Measurements from ENCODE around the gene SPATA31D1. TPM values are rescaled to one million over a fixed set of nuclear protein-coding genes. Genes with fewer than 3 reads are reported as not detected.

Gene SPATA31D1
- total RNA-seq, 1 experiment from 2014 or later = not detected

DNA sequence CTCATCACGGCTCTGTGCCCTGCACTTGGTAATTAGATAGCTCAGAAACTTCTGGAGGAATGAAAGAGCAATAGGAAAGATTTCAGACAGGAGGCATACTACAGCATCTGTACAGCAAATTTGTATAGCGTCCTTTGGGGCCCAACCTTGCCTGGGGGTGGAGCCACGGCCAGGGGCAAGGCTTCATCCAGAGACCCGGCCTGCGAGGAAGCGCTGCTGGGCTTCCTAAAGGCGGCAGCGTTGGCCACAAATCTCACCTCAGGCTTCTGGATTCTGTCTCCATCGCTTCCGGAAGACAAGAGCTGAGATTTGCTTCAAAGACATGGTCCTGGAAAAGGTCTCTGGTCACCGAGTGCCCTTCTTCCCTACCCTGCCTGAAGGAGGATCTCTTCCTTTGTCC, 12.2 kb upstream of the SPATA31D1 start:
- ATAC-seq = no peak
- POLR2A ChIA-PET = no interaction called here
- DNase-seq (ENCODE audit: low read depth, low spot score) = no peak

DNA sequence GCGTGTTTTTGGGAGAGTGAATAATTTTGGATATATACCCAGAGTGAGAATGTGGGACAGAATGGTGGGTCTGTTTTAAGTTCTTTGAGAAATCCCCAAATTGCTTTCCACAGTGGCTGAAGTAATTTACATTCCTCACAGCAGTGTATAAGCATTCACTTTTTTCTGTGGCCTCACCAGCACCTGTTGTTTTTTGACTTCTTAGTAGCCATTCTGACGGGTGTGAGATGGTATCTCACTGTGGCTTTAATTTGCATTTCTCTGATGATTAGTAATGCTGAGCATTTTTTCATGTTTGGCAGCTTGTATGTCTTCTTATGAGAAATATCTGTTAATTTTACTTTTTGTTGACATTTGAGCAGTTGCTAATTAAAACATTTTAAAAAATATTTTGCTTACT, 9.4 kb upstream of the SPATA31D1 start:
- Histone ChIP-seq H3K9ac (ENCODE audit: low read length) (no peak overlapping the region), H3K79me2 (ENCODE audit: insufficient read depth, low read length) (no peaks in the 10 kb centered on the region), H3K4me3 (replicated peaks in 1 of 2; ENCODE audit: low read depth in 1 of 2, low read length in 2 of 2) (no peak overlapping the region), H3K27ac (ENCODE audit: low read depth, low read length) (no peak overlapping the region), H3K36me3 (ENCODE audit: control insufficient read depth in 1 of 2, insufficient read depth in 2 of 2, low read length in 2 of 2) (no peaks in the 10 kb centered on the region), H3K9me2 (ENCODE audit: insufficient read depth) (no peaks in the 10 kb centered on the region), H3K4me2 (ENCODE audit: low read length) (no peak overlapping the region), H4K20me1 (ENCODE audit: insufficient read depth) (no peaks in the 10 kb centered on the region), H3K9me3 (ENCODE audit: control insufficient read depth in 1 of 2, insufficient read depth in 1 of 2, low read depth in 1 of 2, low read length in 2 of 2) (no peaks in the 10 kb centered on the region), H3K4me1 (ENCODE audit: control insufficient read depth in 1 of 2, insufficient read depth in 2 of 2, low read length in 2 of 2) (no peaks in the 10 kb centered on the region), H2AFZ (ENCODE audit: low read depth, low read length, poor library complexity, severe bottlenecking) (no peak overlapping the region), H3K27me3 (ENCODE audit: insufficient read depth, low read length) (no peaks in the 10 kb centered on the region)
- CTCF ChIA-PET = no interaction called here
- no TSS peak for BruUV-seq (replicated peaks)
- POLR2A ChIA-PET = no interaction called here
- RAD21 ChIA-PET (ENCODE audit: low non-redundant PET in 1 of 2, low total read pairs in 2 of 2, uncharacterized antibody in 2 of 2, unreplicated experiment in 2 of 2) = no interaction called here
- intact Hi-C loops (cut with micrococcal nuclease) = no loop called here
- DNase-seq (ENCODE audit: low read depth, low spot score) = no peak
- no peak for ATAC-seq
- TF ChIP-seq EZH2phosphoT487 (IDR thresholded peaks at IDR 0.05; ENCODE audit: borderline replicate concordance) = no peak
- TF ChIP-seq, protein P1, sequence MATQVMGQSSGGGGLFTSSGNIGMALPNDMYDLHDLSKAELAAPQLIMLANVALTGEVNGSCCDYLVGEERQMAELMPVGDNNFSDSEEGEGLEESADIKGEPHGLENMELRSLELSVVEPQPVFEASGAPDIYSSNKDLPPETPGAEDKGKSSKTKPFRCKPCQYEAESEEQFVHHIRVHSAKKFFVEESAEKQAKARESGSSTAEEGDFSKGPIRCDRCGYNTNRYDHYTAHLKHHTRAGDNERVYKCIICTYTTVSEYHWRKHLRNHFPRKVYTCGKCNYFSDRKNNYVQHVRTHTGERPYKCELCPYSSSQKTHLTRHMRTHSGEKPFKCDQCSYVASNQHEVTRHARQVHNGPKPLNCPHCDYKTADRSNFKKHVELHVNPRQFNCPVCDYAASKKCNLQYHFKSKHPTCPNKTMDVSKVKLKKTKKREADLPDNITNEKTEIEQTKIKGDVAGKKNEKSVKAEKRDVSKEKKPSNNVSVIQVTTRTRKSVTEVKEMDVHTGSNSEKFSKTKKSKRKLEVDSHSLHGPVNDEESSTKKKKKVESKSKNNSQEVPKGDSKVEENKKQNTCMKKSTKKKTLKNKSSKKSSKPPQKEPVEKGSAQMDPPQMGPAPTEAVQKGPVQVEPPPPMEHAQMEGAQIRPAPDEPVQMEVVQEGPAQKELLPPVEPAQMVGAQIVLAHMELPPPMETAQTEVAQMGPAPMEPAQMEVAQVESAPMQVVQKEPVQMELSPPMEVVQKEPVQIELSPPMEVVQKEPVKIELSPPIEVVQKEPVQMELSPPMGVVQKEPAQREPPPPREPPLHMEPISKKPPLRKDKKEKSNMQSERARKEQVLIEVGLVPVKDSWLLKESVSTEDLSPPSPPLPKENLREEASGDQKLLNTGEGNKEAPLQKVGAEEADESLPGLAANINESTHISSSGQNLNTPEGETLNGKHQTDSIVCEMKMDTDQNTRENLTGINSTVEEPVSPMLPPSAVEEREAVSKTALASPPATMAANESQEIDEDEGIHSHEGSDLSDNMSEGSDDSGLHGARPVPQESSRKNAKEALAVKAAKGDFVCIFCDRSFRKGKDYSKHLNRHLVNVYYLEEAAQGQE (IDR thresholded peaks at IDR 0.05; ENCODE audit: low read depth) = no peak
- TF ChIP-seq, protein P2, sequence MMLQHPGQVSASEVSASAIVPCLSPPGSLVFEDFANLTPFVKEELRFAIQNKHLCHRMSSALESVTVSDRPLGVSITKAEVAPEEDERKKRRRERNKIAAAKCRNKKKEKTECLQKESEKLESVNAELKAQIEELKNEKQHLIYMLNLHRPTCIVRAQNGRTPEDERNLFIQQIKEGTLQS (IDR thresholded peaks at IDR 0.05) = no peak
- no peak for TF ChIP-seq RAD21 (IDR thresholded peaks at IDR 0.05; ENCODE audit: low read depth)
- no peak for TF ChIP-seq ZFX (IDR thresholded peaks at IDR 0.05)
- no peak for TF ChIP-seq JUND (IDR thresholded peaks at IDR 0.05)
- no peak for TF ChIP-seq SRF (IDR thresholded peaks at IDR 0.05; ENCODE audit: low read depth)
- no peak for TF ChIP-seq POLR2A (IDR thresholded peaks at IDR 0.05; ENCODE audit: borderline replicate concordance, extremely low read depth, insufficient read depth, insufficient read length)
- TF ChIP-seq ELF1 (IDR thresholded peaks at IDR 0.05; ENCODE audit: borderline replicate concordance, low read depth) = no peak
- no peak for TF ChIP-seq TCF7L2 (IDR thresholded peaks at IDR 0.05; ENCODE audit: borderline replicate concordance, extremely low read depth, insufficient read depth, insufficient read length)

More for the DNA sequence above, 12.2 kb upstream of the SPATA31D1 start:
- no peak overlapping the region for H3K27ac ChIP-seq (ENCODE audit: low read depth, low read length)
- H3K36me3 ChIP-seq (ENCODE audit: control insufficient read depth in 1 of 2, insufficient read depth in 2 of 2, low read length in 2 of 2) = no peaks in the 10 kb centered on the region
- no peaks in the 10 kb centered on the region for H3K9me3 ChIP-seq (ENCODE audit: control insufficient read depth in 1 of 2, insufficient read depth in 1 of 2, low read depth in 1 of 2, low read length in 2 of 2)
- no peak overlapping the region for H2AFZ ChIP-seq (ENCODE audit: low read depth, low read length, poor library complexity, severe bottlenecking)
- no peaks in the 10 kb centered on the region for H3K27me3 ChIP-seq (ENCODE audit: insufficient read depth, low read length)
- intact Hi-C loops (cut with micrococcal nuclease) = no loop called here
- H3K9me2 ChIP-seq (ENCODE audit: insufficient read depth) = no peaks in the 10 kb centered on the region
- RAD21 ChIA-PET (ENCODE audit: low non-redundant PET in 1 of 2, low total read pairs in 2 of 2, uncharacterized antibody in 2 of 2, unreplicated experiment in 2 of 2) = no interaction called here
- H3K79me2 ChIP-seq (ENCODE audit: insufficient read depth, low read length) = no peaks in the 10 kb centered on the region
- no peak overlapping the region for H3K4me3 ChIP-seq (replicated peaks in 1 of 2; ENCODE audit: low read depth in 1 of 2, low read length in 2 of 2)
- H3K9ac ChIP-seq (ENCODE audit: low read length) = no peak overlapping the region
- no peak for TF ChIP-seq POLR2AphosphoS5 (IDR thresholded peaks at IDR 0.05; ENCODE audit: low read depth, low read length)
- TF ChIP-seq SRF (IDR thresholded peaks at IDR 0.05; ENCODE audit: low read depth) = no peak
- no peak for TF ChIP-seq ELF1 (IDR thresholded peaks at IDR 0.05; ENCODE audit: borderline replicate concordance, low read depth)
- TF ChIP-seq ZFX (IDR thresholded peaks at IDR 0.05) = no peak
- TF ChIP-seq, protein P1 (IDR thresholded peaks at IDR 0.05; ENCODE audit: low read depth) = no peak
- no peak for TF ChIP-seq FOSL1 (IDR thresholded peaks at IDR 0.05; ENCODE audit: low read depth)
- TF ChIP-seq SIN3A (IDR thresholded peaks at IDR 0.05; ENCODE audit: low read depth) = no peak
- TF ChIP-seq ZNF274 (IDR thresholded peaks at IDR 0.05; ENCODE audit: low read depth, low read length) = no peak
- CTCF ChIA-PET = no interaction called here
- H4K20me1 ChIP-seq (ENCODE audit: insufficient read depth) = no peaks in the 10 kb centered on the region
- no peak overlapping the region for H3K4me2 ChIP-seq (ENCODE audit: low read length)
- no peaks in the 10 kb centered on the region for H3K4me1 ChIP-seq (ENCODE audit: control insufficient read depth in 1 of 2, insufficient read depth in 2 of 2, low read length in 2 of 2)
- BruUV-seq (replicated peaks) = no TSS peak

All from HCT116 (cell line).